Upper lobe of left lung (tissue), 4 donors: ENCODE results near the gene PRKN.

Experiments
- POLR2A ChIP-seq, 4 donors: fragments of 450-650 bp; IDR thresholded peaks; one replicate each; pipeline ENCODE4 v1.5.1; 2016 to 2017; ENCODE audit warnings: antibody characterized with exemption in 4 of 4, mild to moderate bottlenecking in 2 of 4
- TF ChIP-seq, protein P1 (sequence below), 6 experiments: fragments of 450-650 bp in 4 of 6; fragments of 200-600 bp in 2 of 6; sonication (generic) in 2 of 6; IDR thresholded peaks; one replicate each; pipeline ENCODE4 v1.5.1; 2016 to 2019; ENCODE audit warnings: antibody characterized with exemption in 6 of 6

DNA sequence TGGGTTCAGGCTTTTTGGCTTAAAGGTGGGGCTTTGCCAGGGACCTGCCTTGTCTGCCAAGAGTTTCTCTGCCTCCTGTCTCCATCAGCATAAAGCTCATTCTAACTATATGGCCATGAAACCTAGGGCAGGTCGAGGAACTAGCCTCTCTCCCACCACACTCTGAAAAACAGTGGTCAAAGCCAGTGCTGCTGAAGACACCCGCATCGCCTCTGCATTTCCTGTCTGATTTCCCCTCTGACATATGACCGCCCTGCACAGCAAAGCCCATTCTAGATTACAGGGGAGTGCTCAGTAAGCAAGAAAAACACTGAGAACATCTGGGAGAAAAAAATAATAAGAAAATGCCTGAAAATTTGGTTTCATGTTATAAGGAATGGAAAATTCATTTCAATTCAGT lies 573.6 kb downstream of the PRKN start:
- no peak for TF ChIP-seq POLR2A (IDR thresholded peaks at IDR 0.05)
- TF ChIP-seq, protein P1, sequence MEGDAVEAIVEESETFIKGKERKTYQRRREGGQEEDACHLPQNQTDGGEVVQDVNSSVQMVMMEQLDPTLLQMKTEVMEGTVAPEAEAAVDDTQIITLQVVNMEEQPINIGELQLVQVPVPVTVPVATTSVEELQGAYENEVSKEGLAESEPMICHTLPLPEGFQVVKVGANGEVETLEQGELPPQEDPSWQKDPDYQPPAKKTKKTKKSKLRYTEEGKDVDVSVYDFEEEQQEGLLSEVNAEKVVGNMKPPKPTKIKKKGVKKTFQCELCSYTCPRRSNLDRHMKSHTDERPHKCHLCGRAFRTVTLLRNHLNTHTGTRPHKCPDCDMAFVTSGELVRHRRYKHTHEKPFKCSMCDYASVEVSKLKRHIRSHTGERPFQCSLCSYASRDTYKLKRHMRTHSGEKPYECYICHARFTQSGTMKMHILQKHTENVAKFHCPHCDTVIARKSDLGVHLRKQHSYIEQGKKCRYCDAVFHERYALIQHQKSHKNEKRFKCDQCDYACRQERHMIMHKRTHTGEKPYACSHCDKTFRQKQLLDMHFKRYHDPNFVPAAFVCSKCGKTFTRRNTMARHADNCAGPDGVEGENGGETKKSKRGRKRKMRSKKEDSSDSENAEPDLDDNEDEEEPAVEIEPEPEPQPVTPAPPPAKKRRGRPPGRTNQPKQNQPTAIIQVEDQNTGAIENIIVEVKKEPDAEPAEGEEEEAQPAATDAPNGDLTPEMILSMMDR (IDR thresholded peaks at IDR 0.05), result no peak
